CD4-positive, alpha-beta T cell (primary cell): ENCODE measurements around the gene FGF14. TPM values are rescaled to one million over a fixed set of nuclear protein-coding genes. Genes with fewer than 3 reads are reported as not detected.

Source experiments
- ATAC-seq: fragments of 200-7000 bp; cut with Tn5 transposase; one replicate; pipeline ENCODE4 v1.10.0; 2022; ENCODE audit warnings: mild to moderate bottlenecking; ENCODE audit not compliant: poor library complexity
- CTCF ChIA-PET: fragments of 350-600 bp; sonication (Branson Sonifier 250); formaldehyde crosslinking; loops from one replicate; lab custom pipeline; 2021; ENCODE audit warnings: antibody characterized with exemption, inconsistent platforms; lab: Charles Lee
- POLR2A ChIA-PET: fragments of 350-600 bp; sonication (Branson Sonifier 250); formaldehyde crosslinking; loops from one replicate; lab custom pipeline; 2021; ENCODE audit warnings: antibody characterized with exemption, inconsistent platforms; lab: Charles Lee
- DNase-seq, 14 experiments: peaks; one replicate each; pipeline ENCODE4 v3.0.0-alpha.2; 2013 to 2020; ENCODE audit warnings: mixed read lengths in 2 of 14
- H3K27ac ChIP-seq, 2 donors: one replicate each; pipeline versions ENCODE4 v1.5.1 to v1.7.0; 2013; ENCODE audit warnings: low read length in 2 of 2, low read depth in 1 of 2, mild to moderate bottlenecking in 1 of 2
- H3K27me3 ChIP-seq, 2 experiments: 1 replicate in 1 of 2; 2 replicates in 1 of 2; pipeline versions ENCODE4 v1.6.1 to v1.7.0; 2013; ENCODE audit warnings: low read length in 2 of 2, control low read depth in 1 of 2, mild to moderate bottlenecking in 1 of 2, moderate library complexity in 1 of 2; ENCODE audit not compliant: insufficient read depth in 2 of 2, control insufficient read depth in 1 of 2
- H3K36me3 ChIP-seq: one replicate; pipeline ENCODE4 v1.6.1; 2013; ENCODE audit warnings: low read length, control low read depth; ENCODE audit not compliant: insufficient read depth
- H3K4me1 ChIP-seq: one replicate; pipeline ENCODE4 v1.6.1; 2013; ENCODE audit warnings: low read length, control low read depth; ENCODE audit not compliant: insufficient read depth
- H3K4me3 ChIP-seq: one replicate; pipeline ENCODE4 v1.5.1; 2013; ENCODE audit warnings: mild to moderate bottlenecking, low read length, moderate library complexity
- H3K9me3 ChIP-seq, 2 experiments: 1 replicate in 1 of 2; 2 replicates in 1 of 2; pipeline versions ENCODE4 v1.6.1 to v1.7.0; 2013; ENCODE audit warnings: low read length in 2 of 2, mild to moderate bottlenecking in 2 of 2, control low read depth in 1 of 2, moderate library complexity in 1 of 2; ENCODE audit not compliant: control insufficient read depth in 1 of 2, insufficient read depth in 1 of 2
- H3K27ac Mint-ChIP-seq: one replicate; pipeline ENCODE4 v1.8.0; 2020; ENCODE audit warnings: mixed read lengths
- H3K27me3 Mint-ChIP-seq: one replicate; pipeline ENCODE4 v1.8.0; 2021; ENCODE audit warnings: mixed read lengths
- H3K36me3 Mint-ChIP-seq: one replicate; pipeline ENCODE4 v1.8.0; 2021; ENCODE audit warnings: low read depth, mixed read lengths
- H3K4me1 Mint-ChIP-seq: one replicate; pipeline ENCODE4 v1.8.0; 2021; ENCODE audit warnings: low read depth, mixed read lengths
- H3K4me3 Mint-ChIP-seq: one replicate; pipeline ENCODE4 v1.8.0; 2020; ENCODE audit warnings: mild to moderate bottlenecking, mixed read lengths
- H3K9me3 Mint-ChIP-seq: one replicate; pipeline ENCODE4 v1.8.0; 2020; ENCODE audit warnings: mixed read lengths
- intact Hi-C, 2 experiments: fragments of 100-400 bp; cut with DNase I in 1 of 2; cut with micrococcal nuclease in 1 of 2; formaldehyde crosslinking; loops; one replicate each; pipeline versions ENCODE4 v1.15.1 to v1.9.0; 2023 to 2025; cut with DNase I, micrococcal nuclease
- total RNA-seq, 174 experiments: library from RNA in 2 of 174; stranded (reverse) in 2 of 174; gene quantifications; one replicate each; pipeline ENCODE4 v1.2.3 and lab custom pipeline; 2021 to 2026
- TF ChIP-seq, protein P1 (sequence below): fragments of 200-600 bp; IDR thresholded peaks from one replicate; pipeline ENCODE4 v1.8.0; 2022; ENCODE audit warnings: antibody characterized with exemption, mild to moderate bottlenecking

The FGF14 gene
- total RNA-seq, 2 experiments from 2014 or later, result not detected

GRCh38 chr13:102326381-102327118 lies 75.3 kb downstream of the FGF14 start:
- no peak for DNase-seq
- H3K27me3 ChIP-seq, result no peaks in the 10 kb centered on the region
- H3K4me3 ChIP-seq, result no peak overlapping the region
- no peak overlapping the region for H3K27ac ChIP-seq
- no peak for ATAC-seq
- intact Hi-C loops, result no loop called here
- no peaks in the 10 kb centered on the region for H3K4me1 ChIP-seq
- no peak overlapping the region for H3K27ac Mint-ChIP-seq
- no peaks in the 10 kb centered on the region for H3K9me3 Mint-ChIP-seq
- no peaks in the 10 kb centered on the region for H3K36me3 ChIP-seq
- POLR2A ChIA-PET, result no interaction called here
- CTCF ChIA-PET, result no interaction called here
- peaks cover 10% of the 10 kb centered on the region for H3K27me3 Mint-ChIP-seq
- no peaks in the 10 kb centered on the region for H3K9me3 ChIP-seq
- H3K4me1 Mint-ChIP-seq, result no peaks in the 10 kb centered on the region
- H3K4me3 Mint-ChIP-seq, result no peak overlapping the region
- no peaks in the 10 kb centered on the region for H3K36me3 Mint-ChIP-seq
- TF ChIP-seq, protein P1, sequence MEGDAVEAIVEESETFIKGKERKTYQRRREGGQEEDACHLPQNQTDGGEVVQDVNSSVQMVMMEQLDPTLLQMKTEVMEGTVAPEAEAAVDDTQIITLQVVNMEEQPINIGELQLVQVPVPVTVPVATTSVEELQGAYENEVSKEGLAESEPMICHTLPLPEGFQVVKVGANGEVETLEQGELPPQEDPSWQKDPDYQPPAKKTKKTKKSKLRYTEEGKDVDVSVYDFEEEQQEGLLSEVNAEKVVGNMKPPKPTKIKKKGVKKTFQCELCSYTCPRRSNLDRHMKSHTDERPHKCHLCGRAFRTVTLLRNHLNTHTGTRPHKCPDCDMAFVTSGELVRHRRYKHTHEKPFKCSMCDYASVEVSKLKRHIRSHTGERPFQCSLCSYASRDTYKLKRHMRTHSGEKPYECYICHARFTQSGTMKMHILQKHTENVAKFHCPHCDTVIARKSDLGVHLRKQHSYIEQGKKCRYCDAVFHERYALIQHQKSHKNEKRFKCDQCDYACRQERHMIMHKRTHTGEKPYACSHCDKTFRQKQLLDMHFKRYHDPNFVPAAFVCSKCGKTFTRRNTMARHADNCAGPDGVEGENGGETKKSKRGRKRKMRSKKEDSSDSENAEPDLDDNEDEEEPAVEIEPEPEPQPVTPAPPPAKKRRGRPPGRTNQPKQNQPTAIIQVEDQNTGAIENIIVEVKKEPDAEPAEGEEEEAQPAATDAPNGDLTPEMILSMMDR, result no peak

- Histone ChIP-seq H3K9me3 (no peaks in the 10 kb centered on the region), H3K27ac (no peak overlapping the region), H3K36me3 (no peaks in the 10 kb centered on the region), H3K27me3 (no peaks in the 10 kb centered on the region), H3K4me3 (no peak overlapping the region), H3K4me1 (no peaks in the 10 kb centered on the region)
- H3K4me3 Mint-ChIP-seq, result no peak overlapping the region
- ChIA-PET CTCF (no interaction called here), POLR2A (no interaction called here)
- H3K27ac Mint-ChIP-seq, result no peak overlapping the region
- DNase-seq (no peak), ATAC-seq (no peak)
- peaks cover 4% of the 10 kb centered on the region for H3K27me3 Mint-ChIP-seq
- no peaks in the 10 kb centered on the region for H3K9me3 Mint-ChIP-seq
- TF ChIP-seq, protein P1, result no peak
- intact Hi-C loops, result no loop called here
- H3K4me1 Mint-ChIP-seq, result no peaks in the 10 kb centered on the region
- H3K36me3 Mint-ChIP-seq, result no peaks in the 10 kb centered on the region
Observed at GRCh38 chr13:102325321-102325720, 76.5 kb downstream of the FGF14 start.

GRCh38 chr13:102323505-102323904 lies 78.3 kb downstream of the FGF14 start:
- no peak overlapping the region for H3K4me3 Mint-ChIP-seq
- H3K9me3 Mint-ChIP-seq, result no peaks in the 10 kb centered on the region
- TF ChIP-seq, protein P1, result no peak
- Histone ChIP-seq H3K4me3 (no peak overlapping the region), H3K36me3 (no peaks in the 10 kb centered on the region), H3K4me1 (no peaks in the 10 kb centered on the region), H3K9me3 (no peaks in the 10 kb centered on the region), H3K27ac (no peak overlapping the region), H3K27me3 (no peaks in the 10 kb centered on the region)
- no peak for ATAC-seq
- intact Hi-C loops, result no loop called here
- H3K27ac Mint-ChIP-seq, result no peak overlapping the region
- H3K36me3 Mint-ChIP-seq, result no peaks in the 10 kb centered on the region
- no peaks in the 10 kb centered on the region for H3K27me3 Mint-ChIP-seq
- DNase-seq, result no peak
- POLR2A ChIA-PET, result no interaction called here
- CTCF ChIA-PET, result no interaction called here
- H3K4me1 Mint-ChIP-seq, result no peaks in the 10 kb centered on the region
